Neural progenitor cell (in vitro differentiated cells): ENCODE measurements around the gene ENO2. TPM values are rescaled to one million over a fixed set of nuclear protein-coding genes. Genes with fewer than 3 reads are reported as not detected.

ENCODE experiments used
- DNase-seq: peaks from one replicate; pipeline ENCODE4 v3.0.0-alpha.2; 2016; ENCODE audit warnings: low spot score
- H2AFZ ChIP-seq: fragments of 200-600 bp; sonication (generic); replicated peaks from 2 replicates; pipeline ENCODE4 v1.6.1; 2016; ENCODE audit warnings: antibody characterized with exemption
- H3F3A ChIP-seq: fragments of 200-600 bp; sonication (generic); 2 replicates; pipeline ENCODE4 v1.6.1; 2016; ENCODE audit warnings: antibody characterized with exemption, low read depth
- H3K27ac ChIP-seq: fragments of 200-600 bp; sonication (generic); 2 replicates; pipeline ENCODE4 v1.5.1; 2016; ENCODE audit warnings: mild to moderate bottlenecking
- H3K27me3 ChIP-seq: fragments of 200-600 bp; sonication (generic); 2 replicates; pipeline ENCODE4 v1.6.1; 2016; ENCODE audit warnings: mild to moderate bottlenecking, moderate library complexity
- H3K36me3 ChIP-seq: fragments of 200-600 bp; sonication (generic); 2 replicates; pipeline ENCODE4 v1.5.1; 2016
- H3K4me1 ChIP-seq: fragments of 200-600 bp; sonication (generic); 2 replicates; pipeline ENCODE4 v1.6.1; 2016; ENCODE audit warnings: mixed run types
- H3K4me2 ChIP-seq: fragments of 200-600 bp; sonication (generic); 2 replicates; pipeline ENCODE4 v1.6.1; 2016
- H3K4me3 ChIP-seq: fragments of 200-600 bp; sonication (generic); 2 replicates; pipeline ENCODE4 v1.5.1; 2016
- H3K79me2 ChIP-seq: fragments of 200-600 bp; sonication (generic); 2 replicates; pipeline ENCODE4 v1.6.1; 2016; ENCODE audit warnings: low read depth
- H3K9ac ChIP-seq: fragments of 200-600 bp; sonication (generic); 2 replicates; pipeline ENCODE4 v1.6.1; 2016
- H3K9me3 ChIP-seq: fragments of 200-600 bp; sonication (generic); 2 replicates; pipeline ENCODE4 v1.5.1; 2016; ENCODE audit warnings: low read depth
- H4K20me1 ChIP-seq: fragments of 200-600 bp; sonication (generic); 2 replicates; pipeline ENCODE4 v1.6.1; 2016; ENCODE audit warnings: low read depth
- H3K27ac Mint-ChIP-seq: 3 replicates; pipeline ENCODE4 v1.8.0; 2021; ENCODE audit warnings: mixed read lengths
- H3K27me3 Mint-ChIP-seq: 2 replicates; pipeline ENCODE4 v1.8.0; 2022; ENCODE audit warnings: low read depth, mild to moderate bottlenecking, inconsistent platforms, moderate library complexity, mixed read lengths; ENCODE audit not compliant: insufficient read depth
- H3K36me3 Mint-ChIP-seq: 3 replicates; pipeline ENCODE4 v1.8.0; 2021; ENCODE audit warnings: mixed read lengths
- H3K4me1 Mint-ChIP-seq: 3 replicates; pipeline ENCODE4 v1.8.0; 2021; ENCODE audit warnings: mixed read lengths
- H3K4me3 Mint-ChIP-seq: 3 replicates; pipeline ENCODE4 v1.8.0; 2021; ENCODE audit warnings: mild to moderate bottlenecking, moderate library complexity, mixed read lengths
- H3K9me3 Mint-ChIP-seq: 3 replicates; pipeline ENCODE4 v1.8.0; 2020; ENCODE audit warnings: mixed read lengths
- EZH2 ChIP-seq: fragments of 200-600 bp; sonication (generic); IDR thresholded peaks from 2 replicates; pipeline ENCODE4 v1.6.1; 2017; ENCODE audit warnings: antibody characterized with exemption, mild to moderate bottlenecking, moderate library complexity
- EZH2phosphoT487 ChIP-seq: fragments of 200-600 bp; sonication (generic); IDR thresholded peaks from 2 replicates; pipeline ENCODE4 v1.6.1; 2017; ENCODE audit warnings: antibody characterized with exemption
- total RNA-seq: library from RNA; depleted of rRNA; stranded (reverse); fragments of >200 nt; gene quantifications from 2 replicates; pipeline ENCODE4 v1.2.3, GENCODE V29; 2015; ENCODE audit warnings: low replicate concordance
- TF ChIP-seq, protein P1 (sequence below): fragments of 200-600 bp; sonication (generic); IDR thresholded peaks from 2 replicates; pipeline ENCODE4 v1.5.1; 2017; ENCODE audit warnings: antibody characterized with exemption, mild to moderate bottlenecking

Gene ENO2
- total RNA-seq, 1 donor from 2014 or later: 82.2 TPM

DNA sequence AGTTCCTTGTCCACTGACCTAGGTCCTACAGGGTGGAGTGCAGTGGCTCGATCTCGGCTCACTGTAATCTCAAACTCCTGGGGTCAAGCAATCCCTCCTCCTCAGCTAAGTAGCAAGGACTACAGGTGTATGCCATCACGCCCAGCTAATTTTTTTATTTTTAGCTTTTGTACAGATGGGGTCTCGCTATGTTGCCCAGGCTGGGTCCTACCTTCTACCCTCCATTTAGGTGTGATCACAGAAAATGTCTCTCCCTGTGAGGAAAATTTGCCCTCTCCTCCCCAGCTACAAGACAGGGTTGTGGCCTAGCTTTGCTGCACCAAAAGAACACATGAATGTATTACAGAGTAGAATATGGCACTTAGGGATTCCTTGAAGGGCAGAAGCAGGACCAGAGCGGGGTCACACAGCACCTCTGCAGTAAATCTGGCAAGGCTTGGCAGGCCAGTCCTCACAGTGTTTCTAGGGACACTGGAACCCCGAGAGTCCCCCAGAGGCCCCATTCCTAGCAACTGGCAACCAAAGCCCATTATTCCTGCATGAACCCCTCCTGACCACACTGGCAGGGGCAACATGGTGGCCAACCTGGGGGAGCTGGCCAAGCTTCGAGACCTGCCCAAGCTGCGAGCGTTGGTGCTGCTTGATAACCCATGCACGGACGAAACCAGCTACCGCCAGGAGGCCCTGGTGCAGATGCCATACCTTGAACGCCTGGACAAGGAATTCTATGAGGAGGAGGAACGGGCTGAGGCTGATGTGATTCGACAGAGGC lies 2.0 kb upstream of the ENO2 start:
- H3K27ac ChIP-seq: no peak overlapping the region
- peaks cover 43% of the 10 kb centered on the region for H3F3A ChIP-seq
- no peak for DNase-seq
- H3K36me3 ChIP-seq: no peaks in the 10 kb centered on the region
- Mint-ChIP-seq H3K4me3 (peak overlapping the region; percentile 73), H3K9me3 (no peaks in the 10 kb centered on the region), H3K36me3 (peaks cover 15% of the 10 kb centered on the region), H3K27ac (peak overlapping the region; percentile 52), H3K27me3 (peaks cover 5% of the 10 kb centered on the region), H3K4me1 (peaks cover 46% of the 10 kb centered on the region)
- H3K4me1 ChIP-seq: peaks cover 14% of the 10 kb centered on the region
- no peaks in the 10 kb centered on the region for H3K9me3 ChIP-seq
- no peaks in the 10 kb centered on the region for H3K27me3 ChIP-seq
- H2AFZ ChIP-seq: no peak overlapping the region
- peaks cover 16% of the 10 kb centered on the region for H4K20me1 ChIP-seq
- no peak for TF ChIP-seq EZH2phosphoT487
- TF ChIP-seq EZH2: no peak
- TF ChIP-seq, protein P1, sequence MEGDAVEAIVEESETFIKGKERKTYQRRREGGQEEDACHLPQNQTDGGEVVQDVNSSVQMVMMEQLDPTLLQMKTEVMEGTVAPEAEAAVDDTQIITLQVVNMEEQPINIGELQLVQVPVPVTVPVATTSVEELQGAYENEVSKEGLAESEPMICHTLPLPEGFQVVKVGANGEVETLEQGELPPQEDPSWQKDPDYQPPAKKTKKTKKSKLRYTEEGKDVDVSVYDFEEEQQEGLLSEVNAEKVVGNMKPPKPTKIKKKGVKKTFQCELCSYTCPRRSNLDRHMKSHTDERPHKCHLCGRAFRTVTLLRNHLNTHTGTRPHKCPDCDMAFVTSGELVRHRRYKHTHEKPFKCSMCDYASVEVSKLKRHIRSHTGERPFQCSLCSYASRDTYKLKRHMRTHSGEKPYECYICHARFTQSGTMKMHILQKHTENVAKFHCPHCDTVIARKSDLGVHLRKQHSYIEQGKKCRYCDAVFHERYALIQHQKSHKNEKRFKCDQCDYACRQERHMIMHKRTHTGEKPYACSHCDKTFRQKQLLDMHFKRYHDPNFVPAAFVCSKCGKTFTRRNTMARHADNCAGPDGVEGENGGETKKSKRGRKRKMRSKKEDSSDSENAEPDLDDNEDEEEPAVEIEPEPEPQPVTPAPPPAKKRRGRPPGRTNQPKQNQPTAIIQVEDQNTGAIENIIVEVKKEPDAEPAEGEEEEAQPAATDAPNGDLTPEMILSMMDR: no peak
- H3K4me3 ChIP-seq: no peak overlapping the region
- H3K9ac ChIP-seq: no peak overlapping the region
- no peak overlapping the region for H3K4me2 ChIP-seq
- H3K79me2 ChIP-seq: peaks cover 31% of the 10 kb centered on the region

DNA sequence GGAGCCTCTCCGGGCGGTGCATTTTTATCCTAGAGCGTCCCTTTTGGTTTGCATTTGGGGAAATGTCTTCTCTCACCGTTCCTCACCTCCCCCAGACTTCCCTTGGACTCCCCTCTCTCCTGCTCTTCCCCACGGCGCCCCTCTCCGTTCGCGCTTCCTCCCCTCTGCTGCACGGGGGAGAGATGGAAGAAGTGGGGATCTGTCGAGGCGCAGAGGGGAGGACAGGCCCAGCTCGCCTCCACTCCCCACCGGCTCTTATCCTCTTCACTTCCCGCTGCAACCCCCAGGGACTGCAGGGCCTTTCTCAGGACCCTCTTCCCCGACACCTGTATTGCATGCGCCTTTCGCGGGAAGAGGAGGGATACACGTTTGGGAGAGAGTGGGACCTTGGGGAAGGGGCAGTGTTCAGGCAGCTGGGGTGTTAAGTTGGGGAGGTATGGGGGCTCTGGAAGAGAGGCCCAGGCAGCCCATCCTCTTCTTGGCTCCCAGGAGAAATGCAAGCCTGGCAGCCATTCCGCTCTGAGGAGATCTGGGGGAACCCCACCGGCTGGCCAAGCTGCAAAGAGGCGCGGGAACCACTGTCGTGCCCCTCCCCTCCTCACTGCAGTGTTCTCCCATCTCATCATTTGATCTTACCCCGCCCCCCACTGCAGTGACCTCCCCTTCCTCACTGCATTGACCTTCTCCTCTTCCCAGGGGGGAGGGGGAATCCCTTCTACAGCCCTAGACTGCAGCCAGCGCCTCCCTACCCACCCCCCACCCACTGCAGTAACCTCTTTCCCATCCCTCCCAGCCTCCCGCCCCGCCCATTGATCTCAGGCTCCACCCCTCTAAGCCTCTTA lies 788 bp downstream of the ENO2 start:
- peak overlapping the region; percentile 83 for H3K4me2 ChIP-seq
- no peak overlapping the region for H2AFZ ChIP-seq
- peak overlapping the region; percentile 79 for H3K4me3 ChIP-seq
- H3K4me1 ChIP-seq: peaks cover 14% of the 10 kb centered on the region
- peaks cover 5% of the 10 kb centered on the region for H3K27me3 Mint-ChIP-seq
- no peaks in the 10 kb centered on the region for H3K9me3 ChIP-seq
- no peaks in the 10 kb centered on the region for H3K36me3 ChIP-seq
- H3K9me3 Mint-ChIP-seq: no peaks in the 10 kb centered on the region
- TF ChIP-seq EZH2phosphoT487: no peak
- H3K27ac Mint-ChIP-seq: peak overlapping the region; percentile 79
- no peak overlapping the region for H3K9ac ChIP-seq
- peaks cover 29% of the 10 kb centered on the region for H3K36me3 Mint-ChIP-seq
- DNase-seq: peak; percentile 81
- peaks cover 18% of the 10 kb centered on the region for H4K20me1 ChIP-seq
- peak overlapping the region; percentile 90 for H3K4me3 Mint-ChIP-seq
- H3K27ac ChIP-seq: no peak overlapping the region
- peaks cover 31% of the 10 kb centered on the region for H3K79me2 ChIP-seq
- peaks cover 31% of the 10 kb centered on the region for H3F3A ChIP-seq
- H3K4me1 Mint-ChIP-seq: peaks cover 50% of the 10 kb centered on the region
- no peaks in the 10 kb centered on the region for H3K27me3 ChIP-seq

DNA sequence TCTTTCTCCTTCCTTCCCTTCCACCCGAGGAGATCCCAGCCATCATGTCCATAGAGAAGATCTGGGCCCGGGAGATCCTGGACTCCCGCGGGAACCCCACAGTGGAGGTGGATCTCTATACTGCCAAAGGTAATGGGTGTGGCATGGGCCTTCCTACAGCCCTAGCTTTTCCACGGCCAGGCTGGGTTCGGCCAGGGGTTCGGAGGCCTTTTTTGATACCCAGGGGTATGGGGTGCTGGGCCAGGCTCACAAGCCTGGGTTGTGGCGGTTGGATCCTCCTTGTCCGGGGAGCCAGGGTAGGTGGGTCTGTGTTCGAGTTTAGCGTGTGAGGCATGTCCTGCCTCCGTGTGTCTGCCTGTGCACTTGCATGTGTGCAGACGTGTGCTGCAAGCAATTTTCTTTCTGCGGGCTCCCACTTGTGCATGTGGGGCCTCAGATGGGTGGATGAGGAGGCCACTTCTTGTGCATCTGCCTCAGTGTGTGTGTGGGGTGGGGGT lies 1.5 kb downstream of the ENO2 start:
- H3K9me3 Mint-ChIP-seq: no peaks in the 10 kb centered on the region
- no peak overlapping the region for H3K9ac ChIP-seq

More for the DNA sequence above, 1.5 kb downstream of the ENO2 start:
- H3K4me1 Mint-ChIP-seq: peaks cover 49% of the 10 kb centered on the region
- H3K27ac Mint-ChIP-seq: no peak overlapping the region
- peak overlapping the region; percentile 90 for H3K4me3 Mint-ChIP-seq
- TF ChIP-seq, protein P1: no peak
- no peak for TF ChIP-seq EZH2phosphoT487
- no peak for TF ChIP-seq EZH2
- Histone ChIP-seq H3K4me1 (peaks cover 14% of the 10 kb centered on the region), H3K4me2 (peak overlapping the region; percentile 83), H4K20me1 (peaks cover 19% of the 10 kb centered on the region), H3K9me3 (no peaks in the 10 kb centered on the region), H3K79me2 (peaks cover 31% of the 10 kb centered on the region), H3K4me3 (peak overlapping the region; percentile 79), H3K27ac (no peak overlapping the region), H3K27me3 (no peaks in the 10 kb centered on the region), H3K36me3 (no peaks in the 10 kb centered on the region), H3F3A (peaks cover 26% of the 10 kb centered on the region), H2AFZ (no peak overlapping the region)
- DNase-seq: no peak
- H3K27me3 Mint-ChIP-seq: peaks cover 5% of the 10 kb centered on the region
- H3K36me3 Mint-ChIP-seq: peaks cover 29% of the 10 kb centered on the region
